GM13976 (cell line): Measurements from ENCODE around the gene KIAA0753.
A peak's percentile ranks its signal among the peaks of the same experiment; 100 is the strongest.

Experiments
- DNase-seq: peaks from one replicate; pipeline ENCODE4 v3.0.0; 2012; ENCODE audit warnings: low spot score
- CTCF ChIP-seq: IDR thresholded peaks from 2 replicates; pipeline ENCODE4 v1.5.1; 2012; ENCODE audit warnings: borderline replicate concordance, mild to moderate bottlenecking; ENCODE audit not compliant: insufficient read depth; ENCODE audit errors: extremely low read depth, missing control alignments, control extremely low read depth
- in situ Hi-C: fragments of 300-500 bp; cut with MboI; formaldehyde crosslinking; loops from one replicate; pipeline ENCODE4 v1.12.0; 2022; ENCODE audit warnings: low sequenced_read_pairs, mixed read lengths, inconsistent platforms; ENCODE audit not compliant: unreplicated experiment

Gene KIAA0753

DNA sequence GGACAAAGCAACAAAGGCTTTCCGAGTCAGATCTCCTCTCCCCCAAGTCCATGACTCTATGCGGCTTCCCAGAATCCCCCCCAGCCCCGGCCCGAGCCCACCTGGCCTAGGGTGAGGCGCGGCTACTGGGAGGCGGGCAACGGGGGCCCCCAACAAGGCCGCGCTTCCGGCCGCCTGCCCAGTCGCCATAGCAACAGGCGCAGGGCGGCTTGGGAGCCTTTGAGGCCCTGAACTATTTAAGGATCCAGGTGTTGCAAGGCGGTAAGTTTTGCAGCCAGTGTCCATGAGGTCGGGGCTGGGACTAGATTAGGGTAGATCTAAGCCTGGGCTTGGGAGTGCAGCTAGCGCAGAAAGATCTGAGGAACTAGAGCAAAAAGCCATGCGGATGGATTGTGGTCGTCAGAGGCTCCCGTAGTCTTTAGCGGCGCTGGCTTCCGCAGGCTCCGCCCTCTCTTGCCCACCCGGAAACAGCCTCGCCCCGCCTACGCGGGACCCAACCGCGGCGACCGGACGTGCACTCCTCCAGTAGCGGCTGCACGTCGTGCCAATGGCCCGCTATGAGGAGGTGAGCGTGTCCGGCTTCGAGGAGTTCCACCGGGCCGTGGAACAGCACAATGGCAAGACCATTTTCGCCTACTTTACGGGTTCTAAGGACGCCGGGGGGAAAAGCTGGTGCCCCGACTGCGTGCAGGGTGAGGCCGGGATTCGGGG lies at the start of gene KIAA0753, which contains the start of gene TXNDC17:
Gene KIAA0753 (minus strand): TSS at position 176 of the 711 bp plus-strand sequence. CDS start 5,608 bp downstream, outside the sequence.
Gene TXNDC17 (plus strand): TSS at position 525 of the 711 bp plus-strand sequence. CDS start 23 bp downstream, at position 548.
- peak; percentile 93 for DNase-seq
- in situ Hi-C loops, result no loop called here
- no peak for TF ChIP-seq CTCF

- no peak for DNase-seq
- in situ Hi-C loops, result no loop called here
- TF ChIP-seq CTCF, result no peak
Measured at GRCh38 chr17:6688944-6689343, 48.4 kb upstream of the KIAA0753 start.

GRCh38 chr17:6686026-6686425 lies 45.5 kb upstream of the KIAA0753 start:
- DNase-seq, result no peak
- in situ Hi-C loops, result no loop called here

DNA sequence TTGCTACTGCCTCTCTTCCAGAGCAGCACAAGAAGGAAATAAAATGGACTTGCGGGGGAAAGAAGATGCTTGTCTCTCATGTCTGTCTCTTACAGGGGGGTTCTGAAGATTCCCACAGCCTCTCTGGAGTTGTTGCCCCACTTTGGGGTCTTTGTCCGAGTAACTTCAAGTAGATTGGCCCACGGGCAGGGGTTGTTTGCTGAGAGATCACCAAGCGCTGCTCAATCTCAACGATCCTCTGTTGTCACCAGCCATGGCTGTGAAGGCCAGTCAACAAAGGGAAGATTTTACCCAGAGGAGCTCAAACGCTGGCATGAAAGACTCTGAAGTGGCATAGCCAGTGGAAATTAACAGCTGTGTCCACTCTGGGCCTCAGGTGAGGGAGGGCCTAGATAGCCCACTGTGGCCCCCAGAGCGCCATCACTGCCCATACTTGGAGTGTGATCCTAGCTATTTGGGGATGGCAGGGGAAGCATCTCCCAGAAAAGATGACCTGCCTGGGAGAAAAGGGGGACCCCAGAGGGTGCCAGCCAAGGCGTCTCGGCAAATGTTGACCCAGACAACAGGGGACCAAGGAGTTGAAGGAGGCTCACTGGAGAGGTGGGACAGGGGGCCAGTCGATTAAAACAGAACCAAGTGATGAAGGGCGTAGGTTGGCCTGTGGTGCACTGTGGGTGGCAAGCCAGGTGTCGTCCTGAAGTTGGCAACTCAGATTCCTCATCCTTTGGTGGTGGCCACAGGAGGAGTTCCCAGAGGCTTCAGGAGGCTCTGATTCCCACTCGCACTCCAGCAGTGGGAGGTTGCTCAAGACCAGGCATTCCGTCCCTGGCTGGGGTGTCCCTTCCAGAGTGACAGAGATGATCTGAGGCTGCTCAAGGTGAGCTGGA lies 44.6 kb upstream of the KIAA0753 start:
- in situ Hi-C loops, result no loop called here
- no peak for DNase-seq
- no peak for TF ChIP-seq CTCF

More at GRCh38 chr17:6686026-6686425, 45.5 kb upstream of the KIAA0753 start:
- TF ChIP-seq CTCF, result no peak

DNA sequence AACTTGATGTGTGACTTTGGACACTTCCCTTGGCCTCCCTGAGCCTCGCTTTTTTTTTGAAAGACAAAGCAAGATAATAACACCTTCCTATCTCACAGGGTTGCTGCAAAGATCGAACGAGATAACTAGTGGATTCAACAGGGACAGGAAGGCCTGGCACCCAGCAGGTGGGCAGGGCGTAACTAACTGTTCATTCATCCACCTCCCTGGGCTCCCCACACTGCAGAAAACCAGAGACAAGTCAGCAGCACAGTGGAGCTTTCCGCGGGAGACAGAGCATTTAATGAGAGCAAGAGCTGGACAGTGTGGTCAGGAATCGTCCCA lies 43.9 kb upstream of the KIAA0753 start:
- DNase-seq, result no peak
- in situ Hi-C loops, result no loop called here
- no peak for TF ChIP-seq CTCF

GRCh38 chr17:6683730-6684459 lies 43.4 kb upstream of the KIAA0753 start:
- in situ Hi-C loops, result no loop called here
- DNase-seq, result no peak
- no peak for TF ChIP-seq CTCF
